ENCODE results near the gene INKA2.

The INKA2 gene

GRCh38 chr1:111731956-111732355 lies 7.2 kb downstream of the INKA2 start:
- DNase-seq = no peak

DNA sequence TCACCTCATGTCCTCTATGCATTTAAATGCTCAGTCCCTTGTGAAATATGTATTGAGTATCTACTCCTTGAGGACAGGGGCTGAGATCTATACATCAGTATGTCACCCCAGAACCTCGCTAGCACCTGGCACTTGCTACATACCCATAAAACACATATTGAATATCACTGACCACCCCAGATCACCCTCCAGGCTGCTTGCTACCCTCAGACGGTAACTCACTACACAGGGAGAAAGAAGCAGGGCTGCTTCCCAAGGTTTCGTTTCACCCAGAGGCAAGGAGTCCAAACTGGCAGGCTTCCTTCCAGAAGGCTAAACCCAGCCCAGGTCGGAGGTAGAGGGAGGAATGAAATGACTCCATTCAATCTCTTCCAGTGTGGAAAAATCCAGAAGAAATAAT lies 8.5 kb downstream of the INKA2 start:
- DNase-seq = no peak

GRCh38 chr1:111729946-111730681 lies 9.1 kb downstream of the INKA2 start:
- peak; percentile 29 for DNase-seq

- DNase-seq = no peak
Observed at GRCh38 chr1:111729271-111729921, 9.8 kb downstream of the INKA2 start.

- no peak for DNase-seq
Observed at GRCh38 chr1:111727056-111727455, 12.1 kb downstream of the INKA2 start.

- DNase-seq = no peak
Observed at GRCh38 chr1:111725192-111725591, 14.0 kb downstream of the INKA2 start.

DNA sequence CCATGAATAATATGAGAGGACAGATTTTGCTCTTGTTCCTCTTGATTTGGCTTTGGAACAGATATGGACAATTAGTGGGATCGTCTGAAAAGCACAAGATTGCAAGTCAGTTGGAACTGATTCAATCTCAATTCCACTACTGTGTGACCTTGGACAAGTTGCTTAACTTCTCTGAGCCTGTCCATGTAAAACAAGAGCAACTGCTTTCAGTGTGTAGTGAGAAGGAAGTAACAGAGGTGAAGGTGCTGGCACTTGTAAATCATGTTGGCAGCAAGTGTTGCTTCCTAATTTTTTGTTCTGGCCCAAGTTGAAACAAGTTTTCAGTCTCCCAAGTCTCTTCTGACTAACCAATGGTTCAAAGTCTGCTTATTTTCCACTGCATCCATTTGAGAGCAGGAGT lies 15.3 kb downstream of the INKA2 start:
- no peak for DNase-seq

GRCh38 chr1:111723091-111723806 lies 15.9 kb downstream of the INKA2 start:
- DNase-seq = no peak

DNA sequence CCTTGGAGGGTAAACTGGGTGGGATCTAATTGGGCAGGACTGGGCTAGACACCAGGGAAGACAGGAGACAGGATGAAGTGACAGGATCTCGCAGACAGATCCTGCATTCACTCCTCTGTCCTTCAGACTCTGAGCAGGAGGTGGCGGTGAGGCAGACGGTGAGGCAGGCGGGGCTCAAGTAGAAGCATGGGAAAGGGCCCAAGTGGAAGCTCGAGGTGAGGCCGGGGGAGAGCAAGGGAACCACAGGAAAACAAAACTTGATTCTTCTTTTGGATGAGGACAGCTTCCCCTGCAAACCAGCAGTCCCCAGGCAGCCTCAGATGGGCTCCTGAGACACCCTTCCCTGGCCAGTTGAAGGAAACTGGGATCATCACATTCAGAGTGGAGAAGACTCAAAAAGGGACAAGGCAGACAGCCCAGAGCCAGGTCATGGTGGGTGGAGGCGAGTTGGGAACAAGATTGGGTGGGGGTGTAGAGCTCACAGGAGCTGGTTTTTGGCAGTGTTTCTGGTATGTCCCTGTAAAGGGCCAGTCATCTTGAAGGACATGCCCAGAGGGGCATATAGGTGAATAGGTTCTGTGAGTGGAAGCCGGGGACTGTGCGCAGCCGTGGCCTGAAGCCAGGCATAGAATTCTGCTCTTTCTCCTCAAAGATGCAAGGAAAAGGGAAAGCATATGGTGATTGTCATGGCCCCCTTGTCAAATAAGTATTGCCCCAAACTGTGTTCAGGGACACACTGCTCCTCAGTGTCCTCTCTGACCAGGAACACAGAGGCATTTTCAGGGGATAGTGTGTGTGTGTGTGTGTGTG lies 18.0 kb downstream of the INKA2 start:
- DNase-seq = no peak

GRCh38 chr1:111720274-111720976 lies 18.8 kb downstream of the INKA2 start:
- DNase-seq = no peak

- DNase-seq = no peak
Observed at GRCh38 chr1:111719674-111720132, 19.5 kb downstream of the INKA2 start.

GRCh38 chr1:111719135-111719534 lies 20.1 kb downstream of the INKA2 start:
- no peak for DNase-seq

- no peak for DNase-seq
Observed at GRCh38 chr1:111717450-111717849, 21.7 kb downstream of the INKA2 start.

DNA sequence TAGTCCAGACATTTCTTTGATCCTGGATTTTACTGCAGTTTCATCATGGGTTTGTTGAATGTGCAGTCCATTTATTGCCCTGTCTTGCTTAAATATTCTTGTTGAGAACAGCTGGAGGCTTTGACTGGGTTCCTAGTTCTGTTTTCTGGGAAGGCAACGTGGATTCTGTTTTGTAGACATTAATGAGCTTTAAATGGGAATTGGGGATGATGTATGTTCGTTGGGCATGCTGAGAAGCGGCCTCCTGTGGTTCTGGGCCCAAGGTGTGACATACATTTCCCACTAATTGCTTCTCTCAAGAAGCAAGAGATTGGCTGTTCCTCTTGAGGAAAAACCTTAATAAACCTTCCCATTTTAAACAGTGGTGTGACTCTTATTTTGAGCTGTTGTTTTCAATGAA lies 22.9 kb downstream of the INKA2 start:
- DNase-seq = no peak

GRCh38 chr1:111709986-111710385 lies 29.2 kb downstream of the INKA2 start:
- no peak for DNase-seq

GRCh38 chr1:111707906-111708305 lies 31.3 kb downstream of the INKA2 start:
- no peak for DNase-seq

DNA sequence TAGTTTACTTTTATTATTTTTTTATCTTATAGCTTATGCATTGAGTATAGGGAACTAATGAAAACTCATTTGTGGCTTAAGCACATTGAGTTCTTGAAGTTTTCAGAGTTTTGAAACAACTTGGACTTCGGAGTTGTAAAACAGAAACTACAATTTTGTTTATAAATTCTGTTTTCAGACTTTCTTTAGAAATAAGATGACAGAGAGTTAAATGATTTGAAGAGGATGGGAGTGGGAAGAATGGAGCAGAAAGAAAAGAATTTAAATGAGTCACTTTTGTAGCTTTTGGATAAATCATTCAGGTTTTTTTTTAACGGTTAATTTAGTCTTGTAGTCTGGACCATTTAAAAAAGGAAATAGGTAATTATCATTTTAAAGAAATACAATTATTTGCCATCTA lies 32.3 kb downstream of the INKA2 start:
- DNase-seq = no peak

DNA sequence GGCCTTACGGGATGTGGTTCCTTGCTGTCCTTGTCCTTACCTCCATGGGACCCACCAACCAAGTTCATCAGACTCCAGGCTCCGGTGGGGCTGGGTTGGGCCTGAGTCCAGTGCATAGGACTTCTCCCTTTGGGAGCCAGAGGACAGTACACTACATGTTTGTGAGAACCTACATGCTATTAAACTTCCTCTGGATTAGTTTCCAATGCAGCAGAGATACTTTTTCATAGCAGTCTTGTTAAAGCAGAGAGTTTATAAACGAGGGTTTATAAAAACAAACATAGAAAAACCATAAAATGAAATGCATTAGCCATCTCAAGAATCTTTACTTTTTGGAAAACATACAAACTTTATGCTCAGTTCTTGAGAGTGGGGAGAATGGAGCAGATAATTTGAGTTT lies 33.4 kb downstream of the INKA2 start:
- DNase-seq = no peak

DNA sequence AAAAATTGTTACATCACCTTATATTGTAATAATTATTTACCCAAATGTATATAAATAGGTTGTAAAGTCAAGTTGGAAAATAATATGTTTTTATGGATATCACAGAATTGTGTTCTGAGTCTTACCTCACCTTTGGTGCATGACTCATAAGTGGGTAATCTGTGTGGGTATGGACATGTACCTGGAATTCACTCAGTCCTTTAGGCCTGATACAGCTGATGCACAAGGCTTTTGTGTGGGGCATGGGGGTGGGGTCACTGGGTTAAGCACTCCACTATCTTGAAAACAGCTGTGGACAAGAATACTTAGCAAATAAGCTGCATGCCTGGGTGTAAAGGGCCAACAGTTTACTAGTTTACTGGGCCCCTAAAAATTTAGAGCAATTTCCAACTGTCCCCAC lies 34.4 kb downstream of the INKA2 start:
- DNase-seq = no peak

- DNase-seq = no peak
Observed at GRCh38 chr1:111704240-111704639, 35.0 kb downstream of the INKA2 start.

DNA sequence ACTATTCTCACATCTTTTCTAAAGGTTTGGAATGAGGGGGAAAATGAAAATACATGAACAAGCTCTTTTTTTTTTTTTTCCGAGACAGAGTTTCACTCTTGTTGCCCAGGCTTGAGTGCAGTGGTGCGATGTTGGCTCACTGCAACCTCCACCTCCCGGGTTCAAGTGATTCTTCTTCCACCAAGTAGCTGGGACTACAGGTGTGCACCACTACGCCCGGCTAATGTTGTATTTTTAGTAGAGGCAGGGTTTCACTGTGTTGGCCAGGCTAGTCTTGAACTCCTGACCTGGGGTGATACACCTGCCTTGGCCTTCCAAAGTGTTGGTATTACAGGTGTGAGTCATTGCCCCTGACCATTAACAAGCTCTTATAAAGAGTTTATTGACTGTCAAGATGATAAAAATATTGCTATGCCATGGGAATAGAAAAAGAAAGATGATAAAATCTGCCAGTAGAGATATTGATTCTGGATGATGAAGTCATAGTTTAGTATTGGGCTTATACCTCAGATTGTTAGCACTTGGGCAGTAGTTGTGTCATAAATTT lies 36.6 kb downstream of the INKA2 start:
- DNase-seq = no peak

DNA sequence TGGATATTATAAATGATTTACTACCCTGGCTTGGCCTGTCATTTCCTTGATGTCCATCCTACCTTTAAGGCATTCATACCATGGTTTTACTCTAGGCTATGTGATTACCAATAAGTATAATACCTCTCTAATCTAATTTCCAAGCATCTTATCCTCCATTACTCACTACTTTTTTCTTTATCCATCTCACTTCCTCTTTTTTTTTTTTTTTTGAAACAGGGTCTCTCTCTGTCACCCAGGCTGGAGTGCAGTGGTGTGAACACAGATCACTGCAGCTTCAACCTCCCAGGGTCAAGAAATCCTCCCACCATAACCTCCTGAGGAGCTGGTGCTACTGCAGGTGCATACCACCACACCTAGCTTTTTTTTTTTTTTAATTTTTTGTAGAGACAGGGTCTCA lies 39.9 kb downstream of the INKA2 start:
- no peak for DNase-seq
